Spinal cord (tissue), 10 donors: Measurements from ENCODE around the gene PABPC1L2A. TPM values are rescaled to one million over a fixed set of nuclear protein-coding genes. Genes with fewer than 3 reads are reported as not detected.
A peak's percentile ranks its signal among the peaks of the same experiment; 100 is the strongest.
"Not testable (repeated sequence)": the region's sequence is repeated elsewhere in the genome, so short reads cannot be mapped to it uniquely, and the experiment has no call there.

Experiments
- DNase-seq, 6 donors: peaks; one replicate each; pipeline versions ENCODE4 v3.0.0 to v3.0.0-alpha.2; 2013 to 2015; ENCODE audit warnings: low spot score in 6 of 6, low read depth in 4 of 6
- H3K27ac ChIP-seq: one replicate; pipeline ENCODE4 v1.5.1; 2013; ENCODE audit warnings: low read depth, low read length, control low read depth
- H3K27me3 ChIP-seq: one replicate; pipeline ENCODE4 v1.6.1; 2013; ENCODE audit warnings: low read length; ENCODE audit not compliant: control insufficient read depth, insufficient read depth
- H3K36me3 ChIP-seq: one replicate; pipeline ENCODE4 v1.6.1; 2013; ENCODE audit warnings: low read length; ENCODE audit not compliant: control insufficient read depth, insufficient read depth
- H3K4me1 ChIP-seq: one replicate; pipeline ENCODE4 v1.6.1; 2013; ENCODE audit warnings: low read length; ENCODE audit not compliant: control insufficient read depth, insufficient read depth
- H3K4me3 ChIP-seq: one replicate; pipeline ENCODE4 v1.5.1; 2013; ENCODE audit warnings: low read depth, low read length, control low read depth
- H3K9me3 ChIP-seq: one replicate; pipeline ENCODE4 v1.6.1; 2013; ENCODE audit warnings: low read length; ENCODE audit not compliant: control insufficient read depth, insufficient read depth
- whole genome bisulfite sequencing: methylation state at CpG from one replicate; pipeline ENCODE4 v1.1.5; 2013; ENCODE audit warnings: missing lambda C conversion rate; ENCODE audit not compliant: insufficient coverage; 5-methylcytosine and 5-hydroxymethylcytosine counted together
- long read RNA-seq, 4 donors: transcript quantifications; one replicate each; lab custom pipeline, GENCODE V29; 2026
- polyA plus RNA-seq, 2 donors: library from polyadenylated mRNA; unstranded; fragments of 120-200 nt; gene quantifications; one replicate each; pipeline ENCODE4 v1.2.1, GENCODE V29; 2013; ENCODE audit not compliant: insufficient read length in 2 of 2
- total RNA-seq, 2 donors: library from RNA; depleted of rRNA in 1 of 2; stranded (reverse); fragments of 120-200 nt in 1 of 2; fragments of >200 nt in 1 of 2; gene quantifications; one replicate each; pipeline versions ENCODE4 v1.2.3 to v1.2.4, GENCODE V29; 2013 to 2014
- donor health status: healthy.

Gene PABPC1L2A
- total RNA-seq (1 to 10 TPM; 1.7 to 4.1 TPM), polyA plus RNA-seq (10 to 100 TPM; 12.1 to 12.6 TPM)
- long read RNA-seq, donor 1, transcript PABPC1L2A-201 (1 exons, 2,237 nt): major isoform, 5 of 5 reads
- long read RNA-seq, donor 1, partial matches to known transcripts: 0 of 5 reads
- long read RNA-seq, donor 1, other reads (novel, unspliced or antisense): 0 of 5 reads
- long read RNA-seq, donor 2, partial matches to known transcripts: 0 of 4 reads
- long read RNA-seq, donor 2, other reads (novel, unspliced or antisense): 0 of 4 reads
- long read RNA-seq, donor 3, transcript PABPC1L2A-201 (1 exons, 2,237 nt): major isoform, 5 of 5 reads
- long read RNA-seq, donor 3, partial matches to known transcripts: 0 of 5 reads
- long read RNA-seq, donor 3, other reads (novel, unspliced or antisense): 0 of 5 reads
- long read RNA-seq, donor 4: 0 reads

- H3K9me3 ChIP-seq, H3K4me3 ChIP-seq: not testable (repeated sequence)
- WGBS: no CpG with 5 or more reads among the region's 45 CpGs
Measured at GRCh38 chrX:73079024-73079562, at the start of gene PABPC1L2A. Gene PABPC1L2A, minus strand, starts transcription at chrX:73079512. Its CDS starts 126 bp downstream, at chrX:73079386.

GRCh38 chrX:73127700-73128241 lies 48.5 kb upstream of the PABPC1L2A start:
- Histone ChIP-seq H3K36me3 (no peaks in the 10 kb centered on the region), H3K9me3 (no peaks in the 10 kb centered on the region), H3K27ac (no peak overlapping the region), H3K27me3 (no peaks in the 10 kb centered on the region), H3K4me3 (no peak overlapping the region), H3K4me1 (no peaks in the 10 kb centered on the region)
- DNase-seq: peak in 3 of 6 donors; percentile 4 to 77 (median 74)
- 63% methylated on average over 18 of the region's 23 CpGs for WGBS

More at GRCh38 chrX:73079024-73079562, at the start of gene PABPC1L2A:
- H3K36me3 ChIP-seq, H3K27ac ChIP-seq, H3K4me1 ChIP-seq, DNase-seq, H3K27me3 ChIP-seq: not testable (repeated sequence)

- no peak for DNase-seq
- no peaks in the 10 kb centered on the region for H3K27me3 ChIP-seq
- no peaks in the 10 kb centered on the region for H3K9me3 ChIP-seq
Measured at GRCh38 chrX:73126240-73126639, 46.9 kb upstream of the PABPC1L2A start.

GRCh38 chrX:73099505-73099904 lies 20.2 kb upstream of the PABPC1L2A start:
- H3K4me3 ChIP-seq, H3K9me3 ChIP-seq, DNase-seq, H3K27ac ChIP-seq, H3K36me3 ChIP-seq, H3K4me1 ChIP-seq, H3K27me3 ChIP-seq: not testable (repeated sequence)
- WGBS: 86% methylated on average over 9 of the region's 9 CpGs

More at GRCh38 chrX:73126240-73126639, 46.9 kb upstream of the PABPC1L2A start:
- Histone ChIP-seq H3K27ac (no peak overlapping the region), H3K4me1 (no peaks in the 10 kb centered on the region), H3K36me3 (no peaks in the 10 kb centered on the region), H3K4me3 (no peak overlapping the region)
- 80% methylated on average over 1 of the region's 6 CpGs for WGBS

GRCh38 chrX:73086766-73087165 lies 7.5 kb upstream of the PABPC1L2A start:
- H3K36me3 ChIP-seq, H3K4me3 ChIP-seq, H3K9me3 ChIP-seq, H3K4me1 ChIP-seq, H3K27me3 ChIP-seq, H3K27ac ChIP-seq: not testable (repeated sequence)
- peak in 1 of 6 donors; percentile 1 for DNase-seq
- WGBS: no CpG with 5 or more reads among the region's 1 CpG

- not testable (repeated sequence) for H3K9me3 ChIP-seq, H3K27ac ChIP-seq, H3K36me3 ChIP-seq, H3K4me3 ChIP-seq, H3K27me3 ChIP-seq, DNase-seq, H3K4me1 ChIP-seq
- no CpG with 5 or more reads among the region's 44 CpGs for WGBS
Measured at GRCh38 chrX:73079884-73080283, 572 bp upstream of the PABPC1L2A start.

GRCh38 chrX:73078597-73078996 lies 715 bp downstream of the PABPC1L2A start:
- not testable (repeated sequence) for H3K27me3 ChIP-seq, DNase-seq, H3K9me3 ChIP-seq, H3K27ac ChIP-seq, H3K4me1 ChIP-seq, H3K4me3 ChIP-seq, H3K36me3 ChIP-seq
- no CpG with 5 or more reads among the region's 19 CpGs for WGBS

GRCh38 chrX:73076838-73077237 lies 2.5 kb downstream of the PABPC1L2A start:
- no peaks in the 10 kb centered on the region for H3K27me3 ChIP-seq
- H3K27ac ChIP-seq: no peak overlapping the region
- no peaks in the 10 kb centered on the region for H3K4me1 ChIP-seq
- H3K36me3 ChIP-seq: no peaks in the 10 kb centered on the region
- WGBS: no CpG with 5 or more reads among the region's 2 CpGs
- H3K4me3 ChIP-seq: no peak overlapping the region
- no peak for DNase-seq
- H3K9me3 ChIP-seq: no peaks in the 10 kb centered on the region

- H3K36me3 ChIP-seq: no peaks in the 10 kb centered on the region
- no peak for DNase-seq
- H3K27me3 ChIP-seq: no peaks in the 10 kb centered on the region
- 90% methylated on average over 31 of the region's 31 CpGs for WGBS
- no peak overlapping the region for H3K4me3 ChIP-seq
- H3K9me3 ChIP-seq: peaks cover 1% of the 10 kb centered on the region
- H3K4me1 ChIP-seq: no peaks in the 10 kb centered on the region
- no peak overlapping the region for H3K27ac ChIP-seq
Measured at GRCh38 chrX:73069365-73070035, 9.8 kb downstream of the PABPC1L2A start.
